DOHH2 (cell line): Measurements from ENCODE around the gene RNF222.

Experiments
- CTCF ChIP-seq: fragments of 200-600 bp; sonication (generic); IDR thresholded peaks from one replicate; pipeline ENCODE4 v1.5.1; 2014; ENCODE audit warnings: antibody characterized with exemption, mild to moderate bottlenecking, low read depth, low read length; ENCODE audit not compliant: poor library complexity, severe bottlenecking
- EZH2phosphoT487 ChIP-seq: fragments of 200-600 bp; sonication (generic); IDR thresholded peaks from 2 replicates; pipeline ENCODE4 v1.6.1; 2017; ENCODE audit warnings: borderline replicate concordance, mild to moderate bottlenecking, antibody characterized with exemption, low read length, moderate library complexity, mixed read lengths

- TF ChIP-seq CTCF (no peak), EZH2phosphoT487 (no peak)
These were observed 46.1 kb upstream of the RNF222 start for GRCh38 chr17:8443756-8444155.
